B cell (primary cell): ENCODE data around the gene PTPMT1.

Source experiments
- CTCF ChIP-seq: fragments of 200-600 bp; IDR thresholded peaks from one replicate; pipeline ENCODE4 v1.8.0; 2022; ENCODE audit warnings: antibody characterized with exemption, mild to moderate bottlenecking
- EZH2 ChIP-seq: IDR thresholded peaks from 2 replicates; pipeline ENCODE4 v1.6.1; 2012; ENCODE audit warnings: borderline replicate concordance, low read depth, mild to moderate bottlenecking, moderate library complexity, low read length; ENCODE audit not compliant: insufficient read depth, poor library complexity, severe bottlenecking

- no peak for TF ChIP-seq CTCF
- no peak for TF ChIP-seq EZH2
Measured at GRCh38 chr11:47587723-47588326, 22.4 kb downstream of the PTPMT1 start.
